Aortic smooth muscle cell (primary cell): Measurements from ENCODE around the gene CDC26. TPM values are rescaled to one million over a fixed set of nuclear protein-coding genes. Genes with fewer than 3 reads are reported as not detected.

ENCODE experiments used
- total RNA-seq: library from RNA; depleted of rRNA; stranded (reverse); fragments of >200 nt; gene quantifications from 2 replicates; pipeline ENCODE4 v1.2.3, GENCODE V29; 2014

The CDC26 gene
- total RNA-seq: 56.0 and 58.9 TPM in 2 replicates

GRCh38 chr9:113275157-113276131 lies at the start of gene CDC26, which contains the start of gene PRPF4:
Gene CDC26 (minus strand): TSS chr9:113275572. CDS start chr9:113272507, 3,065 bp downstream.
Gene PRPF4 (plus strand): TSS chr9:113275658. CDS start chr9:113275744, 86 bp downstream.

GRCh38 chr9:113302792-113303418 lies 27.5 kb upstream of the CDC26 start, which contains the start of gene RNF183:
Gene RNF183 (minus strand): TSS chr9:113303376. CDS start chr9:113298184, 5,192 bp downstream.

GRCh38 chr9:113221003-113221799 lies 54.2 kb downstream of the CDC26 start, which contains the start of the genes FKBP15 and SLC31A1:
Gene FKBP15 (minus strand): TSS chr9:113221277. CDS start chr9:113221243, 34 bp downstream.
Gene SLC31A1 (plus strand): TSS chr9:113221544. CDS start chr9:113256149, 34,605 bp downstream.

Other genes starting within 250 kb of the CDC26 start
- gene ZFP37, start 218.8 kb downstream of the CDC26 start, total RNA-seq: 1.2 and 1.8 TPM in 2 replicates
- gene SLC31A2, start 124.6 kb downstream of the CDC26 start, total RNA-seq: 8.9 and 11.6 TPM in 2 replicates
- gene FKBP15, start 54.3 kb downstream of the CDC26 start, total RNA-seq: 21.8 and 22.0 TPM in 2 replicates
- 18.5 and 19.0 TPM in 2 replicates for gene SLC31A1, start 54.0 kb downstream of the CDC26 start, total RNA-seq
- 22.1 and 29.7 TPM in 2 replicates for gene PRPF4, start 86 bp upstream of the CDC26 start, total RNA-seq
- gene RNF183, start 27.8 kb upstream of the CDC26 start, total RNA-seq: not detected in 2 replicates
- gene WDR31, start 64.7 kb upstream of the CDC26 start, total RNA-seq: 2.1 and 2.9 TPM in 2 replicates
- gene BSPRY, start 74.0 kb upstream of the CDC26 start, total RNA-seq: not detected in 2 replicates
- gene HDHD3, start 101.4 kb upstream of the CDC26 start, total RNA-seq: 2.9 and 5.9 TPM in 2 replicates
- gene ALAD, start 125.7 kb upstream of the CDC26 start, total RNA-seq: 25.7 and 27.1 TPM in 2 replicates
- 33.9 and 47.6 TPM in 2 replicates for gene POLE3, start 135.1 kb upstream of the CDC26 start, total RNA-seq
- gene C9orf43, start 135.2 kb upstream of the CDC26 start, total RNA-seq: 0.40 and 0.44 TPM in 2 replicates
- gene RGS3, start 188.2 kb upstream of the CDC26 start, total RNA-seq: 200 and 229 TPM in 2 replicates